Activated naive CD8-positive, alpha-beta T cell treated with anti-CD3 and anti-CD28 coated beads, Interleukin-2, amount 50 U/mL, for 24 hours (primary cell): ENCODE results near the gene DMD.
"Not testable (repeated sequence)": the region's sequence is repeated elsewhere in the genome, so short reads cannot be mapped to it uniquely, and the experiment has no call there.

Experiments used
- ATAC-seq: fragments of 150-1000 bp; cut with Tn5 transposase; one replicate; pipeline ENCODE4 v1.10.0; 2021
- DNase-seq: peaks from one replicate; pipeline ENCODE4 v3.0.0; 2021
- H3K27ac Mint-ChIP-seq: one replicate; pipeline ENCODE4 v1.8.0; 2021; ENCODE audit warnings: mild to moderate bottlenecking, mixed read lengths
- H3K27me3 Mint-ChIP-seq: one replicate; pipeline ENCODE4 v1.8.0; 2021; ENCODE audit warnings: mixed read lengths
- H3K36me3 Mint-ChIP-seq: one replicate; pipeline ENCODE4 v1.8.0; 2021; ENCODE audit warnings: low read depth, mixed read lengths
- H3K4me1 Mint-ChIP-seq: one replicate; pipeline ENCODE4 v1.8.0; 2021; ENCODE audit warnings: mixed read lengths
- H3K4me3 Mint-ChIP-seq: one replicate; pipeline ENCODE4 v1.8.0; 2021; ENCODE audit warnings: mild to moderate bottlenecking, moderate library complexity, mixed read lengths
- H3K9me3 Mint-ChIP-seq: one replicate; pipeline ENCODE4 v1.8.0; 2021; ENCODE audit warnings: mixed read lengths

The DMD gene

DNA sequence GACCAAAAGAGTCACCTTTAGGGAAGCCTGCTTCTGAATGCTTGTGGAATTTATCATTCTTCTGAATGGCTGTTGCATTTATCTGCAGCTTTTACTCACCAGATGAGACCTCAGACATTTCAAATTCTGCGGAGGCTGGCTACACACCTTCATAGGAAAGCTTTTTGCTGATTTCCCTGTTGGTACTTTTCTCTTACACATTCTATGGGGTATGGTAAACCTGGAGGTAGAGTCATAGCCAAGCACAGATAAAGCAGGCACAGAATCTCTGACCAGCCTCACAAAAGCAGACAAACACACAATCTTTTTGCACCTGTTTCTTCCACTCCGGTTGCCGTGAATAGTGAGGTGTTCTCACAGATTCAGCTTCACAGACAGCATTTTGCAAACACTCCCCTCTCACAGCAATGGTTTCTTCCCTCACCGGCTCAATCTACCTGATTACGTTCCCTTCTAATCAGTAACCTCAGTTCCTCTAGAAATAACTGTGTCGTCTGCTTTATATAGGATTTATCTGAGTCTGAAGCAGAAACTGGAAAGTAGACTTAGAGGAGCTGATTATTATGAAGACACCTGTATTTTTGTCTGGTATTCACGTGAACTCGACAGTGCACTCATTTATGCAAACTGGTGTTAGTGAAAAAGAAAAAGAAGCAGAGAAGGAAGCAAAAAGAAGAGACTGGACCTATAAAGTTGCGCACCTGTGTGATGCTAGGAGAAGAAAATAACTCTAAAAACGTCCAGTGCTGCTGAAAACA lies 83.1 kb downstream of the DMD start:
- Mint-ChIP-seq H3K36me3 (no peaks in the 10 kb centered on the region), H3K27ac (no peak overlapping the region), H3K9me3 (no peaks in the 10 kb centered on the region), H3K27me3 (no peaks in the 10 kb centered on the region), H3K4me3 (no peak overlapping the region), H3K4me1 (no peaks in the 10 kb centered on the region)
- ATAC-seq (no peak), DNase-seq (no peak)

DNA sequence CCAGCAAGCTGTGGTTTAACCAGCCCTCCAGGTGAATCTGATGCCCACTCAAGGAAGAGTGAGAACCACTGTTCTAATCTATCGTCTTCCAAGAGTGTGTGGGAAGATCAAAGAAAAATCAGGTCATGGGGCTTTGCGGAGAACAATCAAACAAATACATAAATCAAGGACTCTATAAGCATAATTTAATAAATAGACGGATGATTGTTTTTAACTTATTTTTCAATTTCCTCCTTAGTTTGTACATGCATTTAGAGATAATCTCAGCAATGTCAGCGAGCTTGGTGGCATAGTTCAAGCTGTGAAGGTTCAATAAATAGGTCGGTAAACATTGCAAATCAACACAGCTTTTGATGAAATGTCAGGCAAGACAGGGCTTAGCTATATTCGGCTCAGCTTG lies 84.9 kb downstream of the DMD start:
- no peak overlapping the region for H3K4me3 Mint-ChIP-seq
- no peak overlapping the region for H3K27ac Mint-ChIP-seq
- DNase-seq (no peak), ATAC-seq (no peak)
- H3K9me3 Mint-ChIP-seq, result no peaks in the 10 kb centered on the region
- H3K27me3 Mint-ChIP-seq, result no peaks in the 10 kb centered on the region
- H3K4me1 Mint-ChIP-seq, result no peaks in the 10 kb centered on the region
- no peaks in the 10 kb centered on the region for H3K36me3 Mint-ChIP-seq

DNA sequence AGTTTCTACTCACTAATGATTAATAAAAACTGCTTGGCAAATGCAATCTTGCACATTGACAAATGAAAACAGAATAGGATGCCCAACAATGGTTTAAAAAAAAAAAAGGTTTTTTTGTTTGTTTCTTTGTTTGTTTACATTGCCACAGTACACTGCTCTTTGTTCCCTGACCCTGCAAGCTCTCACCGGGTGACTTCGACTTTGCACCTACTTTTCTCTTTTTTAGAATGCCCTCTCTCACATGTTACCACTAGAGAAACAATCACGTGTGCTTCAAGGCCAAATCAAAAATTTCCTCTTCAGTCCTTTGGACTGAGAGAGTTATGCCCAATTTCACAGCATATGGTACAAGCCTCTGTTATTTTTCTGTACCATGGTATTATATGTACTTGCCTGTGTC lies 101.5 kb downstream of the DMD start:
- H3K4me3 Mint-ChIP-seq, result no peak overlapping the region
- no peaks in the 10 kb centered on the region for H3K4me1 Mint-ChIP-seq
- DNase-seq (no peak), ATAC-seq (no peak)
- peaks cover 5% of the 10 kb centered on the region for H3K9me3 Mint-ChIP-seq
- H3K27ac Mint-ChIP-seq, result no peak overlapping the region
- no peaks in the 10 kb centered on the region for H3K36me3 Mint-ChIP-seq
- no peaks in the 10 kb centered on the region for H3K27me3 Mint-ChIP-seq

GRCh38 chrX:33106737-33107136 lies 104.6 kb downstream of the DMD start:
- Mint-ChIP-seq H3K4me1 (no peaks in the 10 kb centered on the region), H3K27me3 (no peaks in the 10 kb centered on the region), H3K9me3 (peaks cover 5% of the 10 kb centered on the region), H3K4me3 (no peak overlapping the region), H3K36me3 (no peaks in the 10 kb centered on the region), H3K27ac (no peak overlapping the region)
- no peak for DNase-seq
- no peak for ATAC-seq

- DNase-seq (no peak), ATAC-seq (no peak)
- Mint-ChIP-seq H3K27ac (no peak overlapping the region), H3K36me3 (no peaks in the 10 kb centered on the region), H3K9me3 (no peaks in the 10 kb centered on the region), H3K4me1 (no peaks in the 10 kb centered on the region), H3K4me3 (no peak overlapping the region), H3K27me3 (no peaks in the 10 kb centered on the region)
Observed at GRCh38 chrX:33095079-33095478, 116.3 kb downstream of the DMD start.

GRCh38 chrX:33087411-33087810 lies 123.9 kb downstream of the DMD start:
- no peaks in the 10 kb centered on the region for H3K4me1 Mint-ChIP-seq
- H3K9me3 Mint-ChIP-seq, result no peaks in the 10 kb centered on the region
- ATAC-seq, result no peak
- H3K27me3 Mint-ChIP-seq, result no peaks in the 10 kb centered on the region
- H3K4me3 Mint-ChIP-seq, result no peak overlapping the region
- no peaks in the 10 kb centered on the region for H3K36me3 Mint-ChIP-seq
- no peak for DNase-seq
- H3K27ac Mint-ChIP-seq, result no peak overlapping the region

DNA sequence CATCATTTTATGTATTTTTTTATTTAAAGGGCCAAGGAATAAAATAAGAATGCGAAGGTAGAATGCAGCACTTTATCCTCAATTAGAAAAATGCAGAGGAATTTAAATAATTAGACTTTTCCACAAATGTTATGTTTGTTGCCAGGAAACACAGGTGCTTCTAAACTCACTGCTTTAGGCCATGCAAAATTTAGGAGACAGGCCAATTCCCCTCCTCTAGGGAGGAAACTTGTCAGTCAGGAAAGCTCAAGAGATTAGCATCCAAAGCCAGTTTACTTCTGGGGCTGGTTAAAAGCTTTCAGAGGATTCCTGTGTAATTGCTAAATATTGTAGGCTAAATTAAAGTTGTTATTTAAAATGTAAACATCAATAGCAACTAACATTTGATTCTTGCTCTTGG lies 124.5 kb downstream of the DMD start:
- no peaks in the 10 kb centered on the region for H3K27me3 Mint-ChIP-seq
- DNase-seq (no peak), ATAC-seq (no peak)
- H3K27ac Mint-ChIP-seq, result no peak overlapping the region
- no peak overlapping the region for H3K4me3 Mint-ChIP-seq
- H3K9me3 Mint-ChIP-seq, result no peaks in the 10 kb centered on the region
- H3K36me3 Mint-ChIP-seq, result no peaks in the 10 kb centered on the region
- H3K4me1 Mint-ChIP-seq, result no peaks in the 10 kb centered on the region

GRCh38 chrX:33082371-33082770 lies 129.0 kb downstream of the DMD start:
- DNase-seq, result no peak
- H3K27me3 Mint-ChIP-seq, result no peaks in the 10 kb centered on the region
- H3K36me3 Mint-ChIP-seq, result no peaks in the 10 kb centered on the region
- H3K27ac Mint-ChIP-seq, result no peak overlapping the region
- no peaks in the 10 kb centered on the region for H3K9me3 Mint-ChIP-seq
- H3K4me3 Mint-ChIP-seq, result no peak overlapping the region
- H3K4me1 Mint-ChIP-seq, result no peaks in the 10 kb centered on the region
- ATAC-seq, result no peak

DNA sequence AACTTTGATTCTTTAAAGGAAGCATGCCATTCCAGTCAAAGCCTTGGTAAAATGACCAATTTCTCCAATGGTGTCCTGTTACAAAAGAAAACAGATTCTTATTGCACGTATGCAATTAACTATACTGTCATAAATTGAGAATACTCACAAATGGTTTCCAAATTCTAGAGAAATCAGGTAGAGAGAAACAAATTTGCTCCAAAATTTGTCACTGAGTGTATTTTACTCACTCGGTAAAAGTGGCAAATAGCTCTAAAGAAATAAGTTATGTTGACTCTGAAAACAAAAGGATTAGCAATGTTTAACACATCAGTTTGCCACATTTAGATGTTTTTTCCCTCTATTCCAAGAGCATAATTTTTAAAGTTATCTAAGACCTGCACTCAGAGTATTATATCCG lies 133.1 kb downstream of the DMD start:
- Mint-ChIP-seq H3K36me3 (no peaks in the 10 kb centered on the region), H3K4me3 (no peak overlapping the region), H3K4me1 (no peaks in the 10 kb centered on the region), H3K27me3 (no peaks in the 10 kb centered on the region), H3K27ac (no peak overlapping the region), H3K9me3 (no peaks in the 10 kb centered on the region)
- DNase-seq, result no peak
- ATAC-seq, result no peak

- H3K27ac Mint-ChIP-seq, DNase-seq, H3K36me3 Mint-ChIP-seq, H3K4me1 Mint-ChIP-seq, H3K27me3 Mint-ChIP-seq, ATAC-seq, H3K4me3 Mint-ChIP-seq, H3K9me3 Mint-ChIP-seq: not testable (repeated sequence)
Observed at GRCh38 chrX:33073660-33074059, 137.7 kb downstream of the DMD start.

- H3K4me3 Mint-ChIP-seq, result no peak overlapping the region
- H3K36me3 Mint-ChIP-seq, result no peaks in the 10 kb centered on the region
- H3K27me3 Mint-ChIP-seq, result no peaks in the 10 kb centered on the region
- no peaks in the 10 kb centered on the region for H3K9me3 Mint-ChIP-seq
- no peak overlapping the region for H3K27ac Mint-ChIP-seq
- no peak for ATAC-seq
- no peak for DNase-seq
- H3K4me1 Mint-ChIP-seq, result no peaks in the 10 kb centered on the region
Observed at GRCh38 chrX:33065415-33065814, 145.9 kb downstream of the DMD start.

DNA sequence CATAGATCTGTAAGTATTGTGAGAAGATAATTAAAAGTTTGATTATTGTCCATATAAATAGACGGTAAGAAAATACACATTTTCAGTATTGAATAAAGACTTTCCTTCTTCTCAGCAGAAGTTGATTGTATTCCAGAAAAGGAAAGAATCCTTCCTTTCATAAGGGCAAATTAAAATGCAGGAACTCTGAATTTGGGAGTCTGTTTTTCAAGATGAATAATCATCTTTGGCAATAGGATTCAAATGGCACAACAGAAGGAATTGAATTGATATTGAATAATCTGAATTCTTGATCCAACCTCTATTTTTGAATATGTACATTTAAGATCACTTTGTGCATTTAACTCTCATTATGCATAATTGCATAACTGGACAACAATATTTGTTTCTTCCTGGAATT lies 149.3 kb downstream of the DMD start:
- Mint-ChIP-seq H3K27me3 (no peaks in the 10 kb centered on the region), H3K4me3 (no peak overlapping the region), H3K4me1 (no peaks in the 10 kb centered on the region), H3K27ac (no peak overlapping the region), H3K9me3 (no peaks in the 10 kb centered on the region), H3K36me3 (no peaks in the 10 kb centered on the region)
- ATAC-seq (no peak), DNase-seq (no peak)

- ATAC-seq, result no peak
- no peak for DNase-seq
- no peak overlapping the region for H3K4me3 Mint-ChIP-seq
- H3K27ac Mint-ChIP-seq, result no peak overlapping the region
- H3K9me3 Mint-ChIP-seq, result peaks cover 4% of the 10 kb centered on the region
- H3K4me1 Mint-ChIP-seq, result no peaks in the 10 kb centered on the region
- no peaks in the 10 kb centered on the region for H3K27me3 Mint-ChIP-seq
- no peaks in the 10 kb centered on the region for H3K36me3 Mint-ChIP-seq
Observed at GRCh38 chrX:33053001-33053400, 158.3 kb downstream of the DMD start.

GRCh38 chrX:33045882-33046281 lies 165.5 kb downstream of the DMD start:
- Mint-ChIP-seq H3K4me3 (no peak overlapping the region), H3K4me1 (no peaks in the 10 kb centered on the region), H3K9me3 (no peaks in the 10 kb centered on the region), H3K36me3 (no peaks in the 10 kb centered on the region), H3K27ac (no peak overlapping the region), H3K27me3 (no peaks in the 10 kb centered on the region)
- no peak for ATAC-seq
- no peak for DNase-seq

GRCh38 chrX:33045245-33045644 lies 166.1 kb downstream of the DMD start:
- no peaks in the 10 kb centered on the region for H3K4me1 Mint-ChIP-seq
- no peak for ATAC-seq
- no peaks in the 10 kb centered on the region for H3K36me3 Mint-ChIP-seq
- no peaks in the 10 kb centered on the region for H3K9me3 Mint-ChIP-seq
- H3K4me3 Mint-ChIP-seq, result no peak overlapping the region
- no peaks in the 10 kb centered on the region for H3K27me3 Mint-ChIP-seq
- H3K27ac Mint-ChIP-seq, result no peak overlapping the region
- DNase-seq, result no peak

DNA sequence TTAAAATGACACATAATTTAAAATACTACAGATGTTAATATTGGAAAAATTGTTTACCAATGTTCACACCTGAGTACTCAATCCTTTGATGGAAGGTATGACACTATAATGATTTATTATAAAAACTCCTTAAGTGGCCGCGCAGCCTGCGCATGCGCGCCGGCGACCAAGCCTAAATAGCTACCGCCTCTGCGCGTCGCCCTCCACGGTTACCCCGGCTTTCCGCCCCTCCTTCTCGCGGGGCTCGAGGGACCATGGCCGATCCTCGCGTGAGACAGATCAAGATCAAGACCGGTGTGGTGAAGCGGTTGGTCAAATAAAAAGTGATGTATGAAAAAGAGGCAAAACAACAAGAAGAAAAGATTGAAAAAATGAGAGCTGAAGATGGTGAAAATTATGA lies 170.2 kb downstream of the DMD start:
- Mint-ChIP-seq H3K36me3 (no peaks in the 10 kb centered on the region), H3K9me3 (no peaks in the 10 kb centered on the region), H3K27ac (no peak overlapping the region), H3K4me1 (no peaks in the 10 kb centered on the region), H3K4me3 (no peak overlapping the region), H3K27me3 (no peaks in the 10 kb centered on the region)
- no peak for ATAC-seq
- DNase-seq, result no peak
